ENCODE results near the gene AIFM3.
A peak's percentile ranks its signal among the peaks of the same experiment; 100 is the strongest.

AIFM3 gene, protein sequence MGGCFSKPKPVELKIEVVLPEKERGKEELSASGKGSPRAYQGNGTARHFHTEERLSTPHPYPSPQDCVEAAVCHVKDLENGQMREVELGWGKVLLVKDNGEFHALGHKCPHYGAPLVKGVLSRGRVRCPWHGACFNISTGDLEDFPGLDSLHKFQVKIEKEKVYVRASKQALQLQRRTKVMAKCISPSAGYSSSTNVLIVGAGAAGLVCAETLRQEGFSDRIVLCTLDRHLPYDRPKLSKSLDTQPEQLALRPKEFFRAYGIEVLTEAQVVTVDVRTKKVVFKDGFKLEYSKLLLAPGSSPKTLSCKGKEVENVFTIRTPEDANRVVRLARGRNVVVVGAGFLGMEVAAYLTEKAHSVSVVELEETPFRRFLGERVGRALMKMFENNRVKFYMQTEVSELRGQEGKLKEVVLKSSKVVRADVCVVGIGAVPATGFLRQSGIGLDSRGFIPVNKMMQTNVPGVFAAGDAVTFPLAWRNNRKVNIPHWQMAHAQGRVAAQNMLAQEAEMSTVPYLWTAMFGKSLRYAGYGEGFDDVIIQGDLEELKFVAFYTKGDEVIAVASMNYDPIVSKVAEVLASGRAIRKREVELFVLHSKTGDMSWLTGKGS

DNA sequence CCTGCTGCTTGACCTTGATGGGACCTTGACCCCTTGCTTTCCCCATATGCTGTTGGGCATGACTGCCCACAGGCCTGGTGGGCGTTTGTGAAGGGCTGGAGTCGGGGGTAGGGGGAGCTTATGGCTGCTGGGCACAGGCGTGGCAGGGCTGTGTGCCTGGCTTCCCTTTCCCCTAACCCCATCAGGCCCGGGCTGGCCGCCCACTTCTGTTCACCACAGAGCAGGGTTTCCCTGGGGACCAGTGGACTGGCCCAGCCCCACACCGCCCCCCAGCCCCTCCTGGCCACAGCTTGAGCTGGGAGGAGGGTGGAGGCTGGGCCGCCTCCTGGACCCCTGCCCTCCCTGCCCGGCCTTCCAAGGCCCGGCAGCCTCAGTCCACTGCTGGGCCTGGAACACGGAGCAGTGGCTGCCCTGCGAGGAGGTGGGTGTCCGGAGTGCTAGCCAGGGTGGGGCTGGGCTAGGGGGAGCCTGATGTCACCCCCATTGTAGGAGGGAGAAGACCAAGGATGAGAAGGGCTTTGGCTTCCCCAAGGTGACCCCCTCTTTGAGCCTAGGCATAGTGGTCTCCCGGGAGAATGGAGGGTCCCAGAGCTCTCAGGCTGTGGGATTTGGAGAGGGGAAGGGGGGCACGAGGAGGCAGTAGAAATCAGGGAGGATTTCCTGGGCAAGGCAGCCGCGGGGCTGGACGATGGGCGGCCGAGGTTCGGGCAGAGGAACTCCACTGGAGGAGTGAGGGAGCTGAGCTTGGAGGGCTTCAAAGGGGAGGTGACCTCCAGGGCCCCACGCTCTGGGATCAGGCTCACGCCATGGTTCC lies at the start of gene AIFM3:
Gene AIFM3 (plus strand): TSS at position 373 of the 814 bp plus-strand sequence. CDS start 690 bp downstream, outside the sequence.
- Histone ChIP-seq H3K27me3 (ENCODE audit: control insufficient read depth in 1 of 2, insufficient read depth in 2 of 2, low read length in 2 of 2) (peaks cover 0 to 3% of the 10 kb centered on the region in 2 donors), H3K27ac (ENCODE audit: low read depth, low read length) (no peak within 1 kb of the TSS), H3K4me1 (ENCODE audit: control insufficient read depth in 1 of 2, insufficient read depth in 2 of 2, low read length in 2 of 2) (peaks cover 18% of the 10 kb centered on the region in 2 donors)

DNA sequence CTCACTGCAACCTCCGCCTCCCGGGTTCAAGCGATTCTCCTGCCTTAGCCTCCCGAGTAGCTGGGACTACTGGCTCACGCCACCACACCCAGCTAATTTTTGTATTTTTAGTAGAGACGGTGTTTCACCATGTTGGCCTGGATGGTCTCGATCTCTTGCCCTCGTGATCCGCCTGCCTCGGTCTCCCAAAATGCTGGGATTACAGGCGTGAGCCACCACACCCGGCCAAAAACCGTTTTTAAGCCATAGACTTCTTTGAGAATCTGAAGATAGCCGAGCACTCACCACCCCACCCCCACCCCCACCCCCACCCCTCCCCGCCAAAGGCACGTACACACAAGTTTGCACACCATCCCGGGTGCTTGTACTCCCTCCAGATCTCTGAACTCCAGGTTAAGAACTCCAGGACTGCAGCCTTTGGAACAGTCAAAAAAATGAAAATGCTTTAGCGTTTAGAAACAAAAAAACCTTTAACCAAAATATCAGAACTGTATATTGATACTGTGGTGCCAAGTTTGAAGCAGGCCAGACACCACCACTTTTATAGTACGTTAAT lies 48.3 kb upstream of the AIFM3 start:
- no peaks in the 10 kb centered on the region for H3K9me3 ChIP-seq (ENCODE audit: control insufficient read depth in 1 of 2, low read length in 2 of 2)
- H3K27ac ChIP-seq (ENCODE audit: low read depth, low read length) = no peak overlapping the region
- no peaks in the 10 kb centered on the region for H3K36me3 ChIP-seq (ENCODE audit: control insufficient read depth in 1 of 2, insufficient read depth in 2 of 2, low read length in 2 of 2)
- H3K9ac ChIP-seq (ENCODE audit: low read depth in 1 of 2, low read length in 2 of 2) = peak overlapping the region; percentile 94 to 98
- no peaks in the 10 kb centered on the region for H3K27me3 ChIP-seq (ENCODE audit: control insufficient read depth in 1 of 2, insufficient read depth in 2 of 2, low read length in 2 of 2)
- H3K4me1 ChIP-seq (ENCODE audit: control insufficient read depth in 1 of 2, insufficient read depth in 2 of 2, low read length in 2 of 2) = peaks cover 12 to 22% of the 10 kb centered on the region in 2 donors
- H3K4me3 ChIP-seq (ENCODE audit: low read depth in 1 of 2, low read length in 2 of 2) = peak overlapping the region; percentile 96 to 97

More for the DNA sequence above, at the start of gene AIFM3:
- no peak within 1 kb of the TSS for H3K9ac ChIP-seq (ENCODE audit: low read depth in 1 of 2, low read length in 2 of 2)
- no peak within 1 kb of the TSS for H3K4me3 ChIP-seq (ENCODE audit: low read depth in 1 of 2, low read length in 2 of 2)
- H3K36me3 ChIP-seq (ENCODE audit: control insufficient read depth in 1 of 2, insufficient read depth in 2 of 2, low read length in 2 of 2) = no peaks in the 10 kb centered on the region
- no peaks in the 10 kb centered on the region for H3K9me3 ChIP-seq (ENCODE audit: control insufficient read depth in 1 of 2, low read length in 2 of 2)

DNA sequence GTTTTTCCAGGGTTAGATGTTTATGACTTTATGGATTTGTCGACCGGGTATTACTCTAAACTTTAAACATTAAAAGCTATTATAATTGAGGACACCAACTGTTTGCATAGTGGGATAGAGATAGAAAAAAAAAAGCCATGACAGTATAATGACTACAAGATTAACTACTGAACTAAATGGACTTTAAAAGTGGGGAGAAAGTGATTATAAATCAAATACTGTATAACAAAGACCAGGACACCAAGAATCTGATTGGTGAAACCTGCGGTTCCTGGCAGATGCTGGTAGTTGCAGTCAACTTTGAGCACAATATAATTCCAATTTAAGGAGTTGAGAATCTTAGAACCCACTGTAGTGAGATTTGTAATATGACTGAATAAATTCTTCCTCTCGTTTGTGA lies 47.3 kb upstream of the AIFM3 start:
- Histone ChIP-seq H3K27ac (ENCODE audit: low read depth, low read length) (no peak overlapping the region), H3K4me1 (ENCODE audit: control insufficient read depth in 1 of 2, insufficient read depth in 2 of 2, low read length in 2 of 2) (peaks cover 12 to 22% of the 10 kb centered on the region in 2 donors), H3K9ac (ENCODE audit: low read depth in 1 of 2, low read length in 2 of 2) (peak overlapping the region; percentile 54 to 70)

DNA sequence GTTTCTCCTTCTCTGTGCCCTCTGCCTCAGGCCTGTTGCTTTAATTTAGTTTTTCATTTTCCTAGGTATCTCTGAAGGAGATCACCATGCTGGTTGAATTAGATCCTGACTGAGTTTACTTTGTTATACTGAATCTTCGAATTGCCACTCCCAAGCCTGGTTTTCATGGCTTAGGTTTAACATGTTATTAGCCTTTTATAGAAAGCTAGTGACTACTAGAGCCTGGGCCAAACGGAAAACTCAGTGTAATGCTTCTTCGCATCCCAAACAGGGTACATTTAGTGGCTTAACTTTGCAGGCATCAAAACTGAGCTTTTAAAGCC lies 46.2 kb upstream of the AIFM3 start:
- no peaks in the 10 kb centered on the region for H3K27me3 ChIP-seq (ENCODE audit: control insufficient read depth in 1 of 2, insufficient read depth in 2 of 2, low read length in 2 of 2)
- H3K36me3 ChIP-seq (ENCODE audit: control insufficient read depth in 1 of 2, insufficient read depth in 2 of 2, low read length in 2 of 2) = no peaks in the 10 kb centered on the region
- H3K9me3 ChIP-seq (ENCODE audit: control insufficient read depth in 1 of 2, low read length in 2 of 2) = no peaks in the 10 kb centered on the region
- no peak overlapping the region for H3K27ac ChIP-seq (ENCODE audit: low read depth, low read length)
- H3K4me1 ChIP-seq (ENCODE audit: control insufficient read depth in 1 of 2, insufficient read depth in 2 of 2, low read length in 2 of 2) = peaks cover 20 to 26% of the 10 kb centered on the region in 2 donors
- peak overlapping the region; percentile 16 to 30 for H3K9ac ChIP-seq (ENCODE audit: low read depth in 1 of 2, low read length in 2 of 2)
- H3K4me3 ChIP-seq (ENCODE audit: low read depth in 1 of 2, low read length in 2 of 2) = peak overlapping the region; percentile 96 to 97

More for the DNA sequence above, 47.3 kb upstream of the AIFM3 start:
- Histone ChIP-seq H3K4me3 (ENCODE audit: low read depth in 1 of 2, low read length in 2 of 2) (peak overlapping the region; percentile 96 to 97), H3K36me3 (ENCODE audit: control insufficient read depth in 1 of 2, insufficient read depth in 2 of 2, low read length in 2 of 2) (no peaks in the 10 kb centered on the region), H3K27me3 (ENCODE audit: control insufficient read depth in 1 of 2, insufficient read depth in 2 of 2, low read length in 2 of 2) (no peaks in the 10 kb centered on the region), H3K9me3 (ENCODE audit: control insufficient read depth in 1 of 2, low read length in 2 of 2) (no peaks in the 10 kb centered on the region)

DNA sequence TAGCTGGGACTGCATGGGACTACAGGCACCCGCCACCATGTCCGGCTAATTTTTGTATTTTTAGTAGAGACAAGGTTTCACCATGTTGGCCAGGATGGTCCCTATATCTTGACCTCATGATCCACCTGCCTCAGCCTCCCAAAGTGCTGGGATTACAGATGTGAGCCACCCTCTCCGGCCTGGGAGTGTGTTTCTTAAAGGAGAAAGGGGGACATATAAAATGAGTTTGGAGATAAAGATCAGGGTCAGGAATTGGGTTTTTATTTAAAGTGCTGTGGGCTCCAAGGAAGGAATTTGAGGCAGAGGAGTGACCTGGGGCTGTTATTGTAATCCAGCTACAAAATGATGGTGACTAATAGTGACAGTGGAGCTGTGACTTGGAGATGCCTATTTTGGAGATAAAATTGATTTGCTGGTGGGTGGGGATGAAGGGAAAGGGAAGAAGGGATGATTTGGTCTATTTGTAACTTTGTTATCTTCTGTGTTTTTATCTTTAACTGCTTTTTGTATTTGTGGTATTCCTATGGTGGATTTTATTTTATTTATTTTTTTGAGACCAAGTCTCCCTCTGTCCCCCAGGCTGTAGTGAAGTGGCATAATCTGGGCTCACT lies 44.8 kb upstream of the AIFM3 start:
- H3K9me3 ChIP-seq (ENCODE audit: control insufficient read depth in 1 of 2, low read length in 2 of 2) = no peaks in the 10 kb centered on the region
- no peaks in the 10 kb centered on the region for H3K36me3 ChIP-seq (ENCODE audit: control insufficient read depth in 1 of 2, insufficient read depth in 2 of 2, low read length in 2 of 2)

DNA sequence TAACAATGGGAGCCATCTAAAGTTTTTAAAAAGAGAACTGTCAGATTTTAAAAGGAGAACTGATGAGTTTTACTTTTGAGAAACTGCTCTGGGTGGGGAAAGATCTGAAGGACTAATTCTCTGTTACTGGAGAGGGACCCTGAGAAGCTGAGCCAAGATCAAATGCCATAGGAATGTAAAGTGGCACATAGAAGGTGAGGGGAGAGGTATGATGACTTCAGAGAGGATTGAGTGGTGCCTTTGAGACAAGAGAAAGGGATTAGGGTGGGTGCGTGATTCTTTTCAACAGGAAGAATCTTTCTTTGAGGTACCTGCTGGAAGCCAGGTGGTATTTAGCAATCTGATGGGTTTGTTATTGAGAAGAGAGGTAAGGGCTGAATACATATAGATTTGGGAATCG lies 40.8 kb upstream of the AIFM3 start:
- H3K27me3 ChIP-seq (ENCODE audit: control insufficient read depth in 1 of 2, insufficient read depth in 2 of 2, low read length in 2 of 2) = no peaks in the 10 kb centered on the region
- H3K27ac ChIP-seq (ENCODE audit: low read depth, low read length) = no peak overlapping the region
- H3K9me3 ChIP-seq (ENCODE audit: control insufficient read depth in 1 of 2, low read length in 2 of 2) = no peaks in the 10 kb centered on the region
- H3K36me3 ChIP-seq (ENCODE audit: control insufficient read depth in 1 of 2, insufficient read depth in 2 of 2, low read length in 2 of 2) = no peaks in the 10 kb centered on the region
- H3K4me3 ChIP-seq (ENCODE audit: low read depth in 1 of 2, low read length in 2 of 2) = no peak overlapping the region
- no peak overlapping the region for H3K9ac ChIP-seq (ENCODE audit: low read depth in 1 of 2, low read length in 2 of 2)
- H3K4me1 ChIP-seq (ENCODE audit: control insufficient read depth in 1 of 2, insufficient read depth in 2 of 2, low read length in 2 of 2) = peaks cover 16 to 29% of the 10 kb centered on the region in 2 donors

More for the DNA sequence above, 44.8 kb upstream of the AIFM3 start:
- no peak overlapping the region for H3K9ac ChIP-seq (ENCODE audit: low read depth in 1 of 2, low read length in 2 of 2)
- no peaks in the 10 kb centered on the region for H3K27me3 ChIP-seq (ENCODE audit: control insufficient read depth in 1 of 2, insufficient read depth in 2 of 2, low read length in 2 of 2)
- peaks cover 28 to 29% of the 10 kb centered on the region in 2 donors for H3K4me1 ChIP-seq (ENCODE audit: control insufficient read depth in 1 of 2, insufficient read depth in 2 of 2, low read length in 2 of 2)
- H3K27ac ChIP-seq (ENCODE audit: low read depth, low read length) = no peak overlapping the region
- no peak overlapping the region for H3K4me3 ChIP-seq (ENCODE audit: low read depth in 1 of 2, low read length in 2 of 2)

DNA sequence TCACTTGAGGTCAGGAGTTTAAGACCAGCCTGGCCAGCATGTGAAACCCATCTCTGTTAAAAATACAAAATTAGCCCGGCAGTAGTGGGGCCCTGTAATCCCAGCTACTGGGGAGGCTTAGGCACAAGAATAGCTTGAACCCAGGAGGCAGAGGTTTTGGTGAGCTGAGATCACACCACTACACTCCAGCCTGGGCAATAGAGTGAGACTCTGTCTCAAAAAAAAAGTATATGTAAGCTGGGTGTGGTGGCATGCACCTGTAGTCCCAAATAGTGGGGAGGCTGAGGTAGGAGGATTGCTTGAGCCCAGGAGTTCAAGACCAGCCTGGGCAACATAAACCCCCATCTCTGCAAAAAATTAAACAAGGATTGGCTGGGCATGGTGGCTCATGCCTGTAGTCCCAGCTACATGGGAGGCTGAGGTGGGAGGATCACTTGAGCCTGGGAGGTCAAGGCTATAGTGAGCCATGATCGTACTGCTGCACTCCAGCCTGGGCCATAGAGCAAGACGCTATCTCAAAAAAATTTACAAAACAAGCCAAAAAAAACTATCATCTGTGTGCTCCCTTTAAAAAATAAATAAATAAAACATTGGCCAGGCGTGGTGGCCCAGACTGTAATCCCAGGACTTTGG lies 39.0 kb upstream of the AIFM3 start:
- H3K9ac ChIP-seq (ENCODE audit: low read depth in 1 of 2, low read length in 2 of 2) = no peak overlapping the region
- no peaks in the 10 kb centered on the region for H3K27me3 ChIP-seq (ENCODE audit: control insufficient read depth in 1 of 2, insufficient read depth in 2 of 2, low read length in 2 of 2)
- peaks cover 16 to 18% of the 10 kb centered on the region in 2 donors for H3K4me1 ChIP-seq (ENCODE audit: control insufficient read depth in 1 of 2, insufficient read depth in 2 of 2, low read length in 2 of 2)
- no peak overlapping the region for H3K4me3 ChIP-seq (ENCODE audit: low read depth in 1 of 2, low read length in 2 of 2)
- no peaks in the 10 kb centered on the region for H3K36me3 ChIP-seq (ENCODE audit: control insufficient read depth in 1 of 2, insufficient read depth in 2 of 2, low read length in 2 of 2)
- H3K9me3 ChIP-seq (ENCODE audit: control insufficient read depth in 1 of 2, low read length in 2 of 2) = no peaks in the 10 kb centered on the region
- no peak overlapping the region for H3K27ac ChIP-seq (ENCODE audit: low read depth, low read length)

DNA sequence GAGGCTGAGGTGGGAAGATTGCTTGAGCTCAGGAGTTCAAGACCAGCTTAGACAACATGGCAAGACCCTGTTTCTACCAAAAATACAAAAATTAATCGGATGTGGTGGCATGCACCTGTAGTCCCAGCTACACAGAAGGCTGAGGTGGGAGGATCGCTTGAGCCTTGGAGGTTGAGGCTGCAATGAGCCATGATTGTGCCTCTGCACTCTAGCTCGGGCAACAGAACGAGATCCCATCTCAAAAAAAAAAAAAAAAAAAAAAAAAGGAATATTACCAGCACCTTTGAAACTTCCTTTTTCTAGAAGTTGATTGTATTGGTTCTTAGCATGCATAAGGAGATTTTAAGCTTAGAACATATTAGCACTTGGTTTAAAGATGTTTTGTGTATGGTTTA lies 38.5 kb upstream of the AIFM3 start:
- Histone ChIP-seq H3K4me3 (ENCODE audit: low read depth in 1 of 2, low read length in 2 of 2) (no peak overlapping the region), H3K4me1 (ENCODE audit: control insufficient read depth in 1 of 2, insufficient read depth in 2 of 2, low read length in 2 of 2) (peaks cover 16 to 18% of the 10 kb centered on the region in 2 donors), H3K36me3 (ENCODE audit: control insufficient read depth in 1 of 2, insufficient read depth in 2 of 2, low read length in 2 of 2) (no peaks in the 10 kb centered on the region), H3K27ac (ENCODE audit: low read depth, low read length) (no peak overlapping the region), H3K9me3 (ENCODE audit: control insufficient read depth in 1 of 2, low read length in 2 of 2) (no peaks in the 10 kb centered on the region), H3K27me3 (ENCODE audit: control insufficient read depth in 1 of 2, insufficient read depth in 2 of 2, low read length in 2 of 2) (no peaks in the 10 kb centered on the region), H3K9ac (ENCODE audit: low read depth in 1 of 2, low read length in 2 of 2) (no peak overlapping the region)

DNA sequence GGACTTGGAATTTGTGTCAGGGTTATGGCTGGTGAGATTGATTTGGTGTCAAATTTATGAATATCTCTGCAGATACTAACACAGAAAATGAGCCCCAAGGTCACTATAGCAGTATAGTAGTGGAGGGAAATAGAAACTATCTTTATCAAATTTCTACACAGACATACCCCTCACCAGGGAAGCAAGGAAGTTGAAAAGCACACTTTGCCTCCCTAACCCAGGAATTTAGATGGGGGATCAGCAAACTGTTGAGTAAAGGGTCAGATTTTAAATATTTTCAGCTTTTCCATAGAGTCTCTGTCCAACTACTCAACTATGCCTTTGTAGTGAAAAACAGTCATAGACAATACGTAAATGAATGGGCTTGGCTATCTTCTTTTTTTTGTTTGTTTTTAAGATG lies 37.1 kb upstream of the AIFM3 start:
- Histone ChIP-seq H3K4me1 (ENCODE audit: control insufficient read depth in 1 of 2, insufficient read depth in 2 of 2, low read length in 2 of 2) (peaks cover 16 to 18% of the 10 kb centered on the region in 2 donors), H3K9me3 (ENCODE audit: control insufficient read depth in 1 of 2, low read length in 2 of 2) (no peaks in the 10 kb centered on the region), H3K27me3 (ENCODE audit: control insufficient read depth in 1 of 2, insufficient read depth in 2 of 2, low read length in 2 of 2) (no peaks in the 10 kb centered on the region), H3K27ac (ENCODE audit: low read depth, low read length) (no peak overlapping the region), H3K36me3 (ENCODE audit: control insufficient read depth in 1 of 2, insufficient read depth in 2 of 2, low read length in 2 of 2) (peaks cover 6 to 14% of the 10 kb centered on the region in 2 donors), H3K9ac (ENCODE audit: low read depth in 1 of 2, low read length in 2 of 2) (no peak overlapping the region), H3K4me3 (ENCODE audit: low read depth in 1 of 2, low read length in 2 of 2) (no peak overlapping the region)

Data from duodenal mucosa (tissue), 2 donors.